ENCODE data around the gene TAOK2.

DNA sequence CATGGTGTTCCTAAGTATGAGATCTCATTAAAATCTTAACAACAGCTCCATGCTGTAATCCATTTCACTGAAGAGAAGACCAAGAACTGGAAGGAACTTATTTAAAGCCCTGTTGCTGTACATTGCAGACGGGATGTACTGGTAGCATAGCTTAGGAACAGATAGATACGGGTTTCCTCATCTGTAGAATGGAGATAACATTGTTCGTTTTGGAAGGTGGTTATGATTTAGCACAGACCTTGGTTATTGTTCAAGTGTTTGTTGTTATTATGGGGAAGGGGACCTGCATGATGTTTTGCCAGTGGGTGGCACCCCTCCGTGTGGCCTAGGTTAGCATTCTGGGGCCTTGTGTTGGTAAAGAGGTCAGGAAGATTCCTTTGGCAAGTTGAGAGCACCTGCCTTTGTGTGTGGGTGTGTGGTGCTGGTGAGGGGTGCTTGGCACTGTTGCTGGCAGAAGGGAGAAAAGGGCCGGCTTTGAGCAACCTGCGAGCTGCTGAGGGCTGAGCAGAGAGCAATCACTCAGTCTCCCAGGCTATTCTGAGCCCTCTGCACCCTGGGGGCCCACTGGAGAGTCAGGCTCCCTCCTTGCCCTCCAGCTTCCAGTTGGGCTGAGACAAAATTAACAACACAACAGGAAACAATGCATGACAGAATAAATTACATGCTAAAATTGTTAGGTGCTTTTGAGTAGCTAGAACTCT is 2.3 kb downstream of the TAOK2 start:
- no peak for TF ChIP-seq CTCF (IDR thresholded peaks at IDR 0.05)
- TF ChIP-seq POLR2A (IDR thresholded peaks at IDR 0.05) = no peak
